Panc1 (cell line): Measurements from ENCODE around the gene TTC39B.

Experiments used
- CTCF ChIP-seq: fragments of 450-650 bp; IDR thresholded peaks from 2 replicates; pipeline ENCODE4 v1.5.1; 2017; ENCODE audit warnings: mild to moderate bottlenecking
- SIN3A ChIP-seq: IDR thresholded peaks from 2 replicates; pipeline ENCODE4 v1.6.1; 2012; ENCODE audit warnings: low read depth, mild to moderate bottlenecking, low read length, moderate library complexity, borderline replicate concordance; ENCODE audit not compliant: insufficient read depth

GRCh38 chr9:15115702-15116101, 191.3 kb downstream of the TTC39B start:
- no peak for TF ChIP-seq CTCF
- TF ChIP-seq SIN3A = no peak
